ENCODE results near the gene DNAH6. TPM values are rescaled to one million over a fixed set of nuclear protein-coding genes. Genes with fewer than 3 reads are reported as not detected.

DNAH6 gene
- polyA plus RNA-seq, 1 donor (not counting 4 experiments of a cell fraction or from before 2014, with no cell fraction given), result 0.05 TPM

DNA sequence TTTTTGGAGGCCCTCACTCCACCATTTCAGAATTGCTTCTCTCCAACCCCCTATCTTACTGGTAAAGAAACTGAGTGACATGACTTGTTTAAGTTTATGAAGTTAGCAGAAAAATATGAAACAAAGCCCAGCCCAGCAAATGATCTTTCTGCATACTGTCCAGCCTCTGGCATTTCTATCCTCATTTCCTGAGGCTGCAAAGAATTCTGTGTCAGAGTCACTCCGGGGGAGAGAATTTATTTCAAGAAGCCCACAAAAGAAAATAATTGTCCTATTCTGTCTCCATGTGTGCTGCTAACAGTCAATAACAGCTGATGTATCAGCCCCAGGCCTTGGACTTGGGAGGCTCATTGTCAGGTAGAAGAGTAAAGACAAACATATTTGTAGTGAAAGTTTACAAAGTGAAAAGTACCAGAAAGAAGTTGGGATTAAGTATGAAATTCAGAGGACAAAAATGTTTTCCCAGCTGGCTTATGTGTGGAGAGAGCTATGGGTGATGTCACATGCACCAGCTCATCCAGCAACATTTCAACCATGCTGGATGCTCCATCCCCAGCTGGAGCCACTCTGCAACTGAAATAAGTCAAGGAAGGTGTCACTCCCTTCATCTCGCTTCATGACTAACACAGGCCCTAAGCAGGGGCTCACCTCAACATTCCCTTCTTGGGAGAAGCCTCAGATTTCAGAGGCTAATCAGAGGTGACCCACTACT lies 322.3 kb downstream of the DNAH6 start:
- Histone ChIP-seq H3K9ac (ENCODE audit: control insufficient read depth, extremely low read depth, insufficient read depth, low read length) (no peak overlapping the region), H3K4me1 (ENCODE audit: control insufficient read depth, extremely low read depth, insufficient read depth, low read length) (no peaks in the 10 kb centered on the region), H4K20me1 (ENCODE audit: control insufficient read depth, extremely low read depth, insufficient read depth, low read length) (no peaks in the 10 kb centered on the region), H3K27me3 (ENCODE audit: control insufficient read depth, extremely low read depth, insufficient read depth, low read length) (no peaks in the 10 kb centered on the region), H3K9me1 (ENCODE audit: control insufficient read depth, extremely low read depth, insufficient read depth, low read length) (no peaks in the 10 kb centered on the region), H3K79me2 (ENCODE audit: control insufficient read depth, insufficient read depth, low read length) (no peaks in the 10 kb centered on the region), H3K36me3 (ENCODE audit: control insufficient read depth in 2 of 2, extremely low read depth in 1 of 2, insufficient read depth in 2 of 2, low read length in 2 of 2) (no peaks in the 10 kb centered on the region), H3K4me3 (ENCODE audit: control insufficient read depth in 2 of 3, extremely low read depth in 1 of 3, insufficient read depth in 2 of 3, low read depth in 1 of 3, low read length in 3 of 3) (no peak overlapping the region), H3K4me2 (ENCODE audit: control insufficient read depth, extremely low read depth, insufficient read depth, low read depth, low read length) (no peak overlapping the region), H3K9me3 (ENCODE audit: control insufficient read depth, low read depth, low read length) (no peaks in the 10 kb centered on the region), H2AFZ (ENCODE audit: control insufficient read depth, low read length) (no peak overlapping the region), H3K27ac (ENCODE audit: control insufficient read depth, insufficient read depth, low read length) (no peak overlapping the region)
- TF ChIP-seq EZH2 (IDR thresholded peaks at IDR 0.05; ENCODE audit: low read length), result no peak
- TF ChIP-seq, protein P1, sequence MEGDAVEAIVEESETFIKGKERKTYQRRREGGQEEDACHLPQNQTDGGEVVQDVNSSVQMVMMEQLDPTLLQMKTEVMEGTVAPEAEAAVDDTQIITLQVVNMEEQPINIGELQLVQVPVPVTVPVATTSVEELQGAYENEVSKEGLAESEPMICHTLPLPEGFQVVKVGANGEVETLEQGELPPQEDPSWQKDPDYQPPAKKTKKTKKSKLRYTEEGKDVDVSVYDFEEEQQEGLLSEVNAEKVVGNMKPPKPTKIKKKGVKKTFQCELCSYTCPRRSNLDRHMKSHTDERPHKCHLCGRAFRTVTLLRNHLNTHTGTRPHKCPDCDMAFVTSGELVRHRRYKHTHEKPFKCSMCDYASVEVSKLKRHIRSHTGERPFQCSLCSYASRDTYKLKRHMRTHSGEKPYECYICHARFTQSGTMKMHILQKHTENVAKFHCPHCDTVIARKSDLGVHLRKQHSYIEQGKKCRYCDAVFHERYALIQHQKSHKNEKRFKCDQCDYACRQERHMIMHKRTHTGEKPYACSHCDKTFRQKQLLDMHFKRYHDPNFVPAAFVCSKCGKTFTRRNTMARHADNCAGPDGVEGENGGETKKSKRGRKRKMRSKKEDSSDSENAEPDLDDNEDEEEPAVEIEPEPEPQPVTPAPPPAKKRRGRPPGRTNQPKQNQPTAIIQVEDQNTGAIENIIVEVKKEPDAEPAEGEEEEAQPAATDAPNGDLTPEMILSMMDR (optimal IDR thresholded peaks at IDR 0.05 in 1 of 3, IDR thresholded peaks at IDR 0.05 in 1 of 3, conservative IDR thresholded peaks at IDR 0.05 in 1 of 3; ENCODE audit: extremely low read depth in 1 of 3, insufficient read depth in 2 of 3, low read length in 3 of 3), result no peak
- DNase-seq (ENCODE audit: low read depth, low spot score), result no peak
- dilution Hi-C loops (cut with MboI; ENCODE audit: extremely low pct_ligation_motif_present, low sequenced_read_pairs), result no loop called here
- FAIRE-seq, result no peak

DNA sequence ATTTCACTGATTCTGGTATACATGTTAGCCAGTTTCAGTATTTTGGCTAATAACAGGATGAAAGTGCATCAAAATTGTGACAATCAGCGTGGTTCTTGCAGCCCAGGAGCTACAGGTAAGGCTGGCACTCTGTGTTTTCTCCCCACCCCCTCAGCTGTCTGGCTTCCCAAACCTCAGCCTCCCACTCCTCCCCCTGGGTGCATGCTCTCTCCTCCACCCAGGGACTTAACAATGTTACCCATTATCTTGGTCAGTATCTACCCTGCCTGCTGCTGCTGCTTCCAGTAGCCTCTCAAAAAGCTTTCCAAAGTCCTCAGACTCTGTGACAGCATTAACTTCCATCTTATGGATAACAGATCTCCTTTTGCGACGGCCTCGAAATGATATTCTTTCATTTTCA lies 323.6 kb downstream of the DNAH6 start:
- H3K9me3 ChIP-seq (ENCODE audit: control insufficient read depth, low read depth, low read length), result no peaks in the 10 kb centered on the region
- H3K9me1 ChIP-seq (ENCODE audit: control insufficient read depth, extremely low read depth, insufficient read depth, low read length), result no peaks in the 10 kb centered on the region
- no peaks in the 10 kb centered on the region for H3K27me3 ChIP-seq (ENCODE audit: control insufficient read depth, extremely low read depth, insufficient read depth, low read length)
- H4K20me1 ChIP-seq (ENCODE audit: control insufficient read depth, extremely low read depth, insufficient read depth, low read length), result no peaks in the 10 kb centered on the region
- H3K4me1 ChIP-seq (ENCODE audit: control insufficient read depth, extremely low read depth, insufficient read depth, low read length), result no peaks in the 10 kb centered on the region
- TF ChIP-seq, protein P1 (optimal IDR thresholded peaks at IDR 0.05 in 1 of 3, IDR thresholded peaks at IDR 0.05 in 1 of 3, conservative IDR thresholded peaks at IDR 0.05 in 1 of 3; ENCODE audit: extremely low read depth in 1 of 3, insufficient read depth in 2 of 3, low read length in 3 of 3), result no peak
- TF ChIP-seq EZH2 (IDR thresholded peaks at IDR 0.05; ENCODE audit: low read length), result no peak
- no peak overlapping the region for H3K27ac ChIP-seq (ENCODE audit: control insufficient read depth, insufficient read depth, low read length)
- H3K79me2 ChIP-seq (ENCODE audit: control insufficient read depth, insufficient read depth, low read length), result no peaks in the 10 kb centered on the region
- H3K4me2 ChIP-seq (ENCODE audit: control insufficient read depth, extremely low read depth, insufficient read depth, low read depth, low read length), result no peak overlapping the region
- no peaks in the 10 kb centered on the region for H3K36me3 ChIP-seq (ENCODE audit: control insufficient read depth in 2 of 2, extremely low read depth in 1 of 2, insufficient read depth in 2 of 2, low read length in 2 of 2)
- dilution Hi-C loops (cut with MboI; ENCODE audit: extremely low pct_ligation_motif_present, low sequenced_read_pairs), result no loop called here
- H3K9ac ChIP-seq (ENCODE audit: control insufficient read depth, extremely low read depth, insufficient read depth, low read length), result no peak overlapping the region
- no peak overlapping the region for H3K4me3 ChIP-seq (ENCODE audit: control insufficient read depth in 2 of 3, extremely low read depth in 1 of 3, insufficient read depth in 2 of 3, low read depth in 1 of 3, low read length in 3 of 3)
- FAIRE-seq, result no peak
- no peak overlapping the region for H2AFZ ChIP-seq (ENCODE audit: control insufficient read depth, low read length)
- DNase-seq (ENCODE audit: low read depth, low spot score), result no peak
